ENCODE measurements around the gene ZXDC. TPM values are rescaled to one million over a fixed set of nuclear protein-coding genes. Genes with fewer than 3 reads are reported as not detected.

ZXDC gene
- total and polyA plus RNA-seq, 5 experiments from 2014 or later = 11.4 to 61.0 (median 27.0) TPM

GRCh38 chr3:126494204-126494969 is 18.7 kb upstream of the ZXDC start:
- ATAC-seq (no peak), DNase-seq (no peak)
- peak overlapping the region in 3 of 10 donors; percentile 28 to 33 (median 30) for H3K4me3 Mint-ChIP-seq
- peak overlapping the region in 6 of 10 donors; percentile 28 to 89 (median 70) for H3K27ac Mint-ChIP-seq
- no peaks in the 10 kb centered on the region for H3K36me3 Mint-ChIP-seq
- POLR2A ChIA-PET = no interaction called here
- H3K4me1 Mint-ChIP-seq = peaks cover 9 to 28% (median 13%) of the 10 kb centered on the region in 4 donors
- no peaks in the 10 kb centered on the region for H3K9me3 Mint-ChIP-seq
- no peaks in the 10 kb centered on the region for H3K27me3 Mint-ChIP-seq

GRCh38 chr3:126493739-126494138 is 18.0 kb upstream of the ZXDC start:
- Mint-ChIP-seq H3K9me3 (no peaks in the 10 kb centered on the region), H3K36me3 (no peaks in the 10 kb centered on the region), H3K4me1 (peaks cover 8 to 22% (median 10%) of the 10 kb centered on the region in 4 donors), H3K27ac (peak overlapping the region in 2 of 10 donors; percentile 66 to 77), H3K27me3 (no peaks in the 10 kb centered on the region), H3K4me3 (peak overlapping the region in 2 of 10 donors; percentile 27 to 30)
- POLR2A ChIA-PET = no interaction called here
- no peak for ATAC-seq
- DNase-seq = no peak

GRCh38 chr3:126493051-126493450 is 17.4 kb upstream of the ZXDC start:
- Mint-ChIP-seq H3K4me3 (no peak overlapping the region), H3K9me3 (no peaks in the 10 kb centered on the region), H3K27ac (peak overlapping the region in 1 of 10 donors; percentile 24), H3K27me3 (no peaks in the 10 kb centered on the region), H3K4me1 (peaks cover 6 to 19% (median 9%) of the 10 kb centered on the region in 4 donors), H3K36me3 (no peaks in the 10 kb centered on the region)
- DNase-seq (no peak), ATAC-seq (no peak)
- POLR2A ChIA-PET = no interaction called here

- Mint-ChIP-seq H3K4me1 (peaks cover 11 to 21% (median 11%) of the 10 kb centered on the region in 4 donors), H3K9me3 (no peaks in the 10 kb centered on the region), H3K27ac (no peak overlapping the region), H3K4me3 (no peak overlapping the region), H3K36me3 (no peaks in the 10 kb centered on the region), H3K27me3 (no peaks in the 10 kb centered on the region)
- POLR2A ChIA-PET = no interaction called here
- DNase-seq (no peak), ATAC-seq (no peak)
Measured at GRCh38 chr3:126491221-126492013, 15.7 kb upstream of the ZXDC start.

GRCh38 chr3:126490619-126491018 is 14.9 kb upstream of the ZXDC start:
- no peak for DNase-seq
- no peak for ATAC-seq
- POLR2A ChIA-PET = interaction anchor here (0.6 kb wide), 1 partner anchor 1518 kb away, joined by 4 read pairs; no protein-coding TSS in a partner anchor
- H3K27me3 Mint-ChIP-seq = no peaks in the 10 kb centered on the region
- peaks cover 13 to 24% (median 14%) of the 10 kb centered on the region in 4 donors for H3K4me1 Mint-ChIP-seq
- no peaks in the 10 kb centered on the region for H3K36me3 Mint-ChIP-seq
- no peak overlapping the region for H3K4me3 Mint-ChIP-seq
- H3K27ac Mint-ChIP-seq = peak overlapping the region in 1 of 10 donors; percentile 58
- H3K9me3 Mint-ChIP-seq = no peaks in the 10 kb centered on the region

GRCh38 chr3:126488886-126489569 is 13.3 kb upstream of the ZXDC start:
- POLR2A ChIA-PET = no interaction called here
- no peaks in the 10 kb centered on the region for H3K9me3 Mint-ChIP-seq
- no peaks in the 10 kb centered on the region for H3K36me3 Mint-ChIP-seq
- no peak for DNase-seq
- H3K27me3 Mint-ChIP-seq = no peaks in the 10 kb centered on the region
- H3K4me3 Mint-ChIP-seq = no peak overlapping the region
- H3K4me1 Mint-ChIP-seq = peaks cover 13 to 18% (median 14%) of the 10 kb centered on the region in 4 donors
- peak overlapping the region in 2 of 10 donors; percentile 53 to 57 for H3K27ac Mint-ChIP-seq
- ATAC-seq = no peak

- ATAC-seq (no peak), DNase-seq (no peak)
- no peaks in the 10 kb centered on the region for H3K36me3 Mint-ChIP-seq
- no peak overlapping the region for H3K4me3 Mint-ChIP-seq
- H3K9me3 Mint-ChIP-seq = no peaks in the 10 kb centered on the region
- no peaks in the 10 kb centered on the region for H3K27me3 Mint-ChIP-seq
- H3K4me1 Mint-ChIP-seq = peaks cover 10 to 14% (median 13%) of the 10 kb centered on the region in 4 donors
- peak overlapping the region in 1 of 10 donors; percentile 28 for H3K27ac Mint-ChIP-seq
- POLR2A ChIA-PET = no interaction called here
Measured at GRCh38 chr3:126488185-126488584, 12.5 kb upstream of the ZXDC start.

- Mint-ChIP-seq H3K27me3 (no peaks in the 10 kb centered on the region), H3K9me3 (no peaks in the 10 kb centered on the region), H3K36me3 (no peaks in the 10 kb centered on the region), H3K4me1 (peaks cover 11 to 14% (median 13%) of the 10 kb centered on the region in 4 donors), H3K4me3 (peak overlapping the region in 3 of 10 donors; percentile 18 to 50 (median 22)), H3K27ac (peak overlapping the region in 3 of 10 donors; percentile 31 to 47 (median 38))
- DNase-seq (no peak), ATAC-seq (no peak)
- POLR2A ChIA-PET = no interaction called here
Measured at GRCh38 chr3:126487151-126487771, 11.6 kb upstream of the ZXDC start.

GRCh38 chr3:126486360-126486847 is 10.7 kb upstream of the ZXDC start:
- no peaks in the 10 kb centered on the region for H3K36me3 Mint-ChIP-seq
- no peak for DNase-seq
- H3K27me3 Mint-ChIP-seq = no peaks in the 10 kb centered on the region
- ATAC-seq = no peak
- peaks cover 11 to 14% (median 13%) of the 10 kb centered on the region in 4 donors for H3K4me1 Mint-ChIP-seq
- no peaks in the 10 kb centered on the region for H3K9me3 Mint-ChIP-seq
- POLR2A ChIA-PET = no interaction called here
- H3K27ac Mint-ChIP-seq = peak overlapping the region in 2 of 10 donors; percentile 11 to 32
- H3K4me3 Mint-ChIP-seq = peak overlapping the region in 2 of 10 donors; percentile 5 to 40

- no peaks in the 10 kb centered on the region for H3K36me3 Mint-ChIP-seq
- no peaks in the 10 kb centered on the region for H3K9me3 Mint-ChIP-seq
- ATAC-seq (no peak), DNase-seq (peak in 1 of 10 donors; percentile 34)
- POLR2A ChIA-PET = no interaction called here
- H3K27me3 Mint-ChIP-seq = no peaks in the 10 kb centered on the region
- H3K4me3 Mint-ChIP-seq = no peak overlapping the region
- peaks cover 11 to 14% (median 13%) of the 10 kb centered on the region in 4 donors for H3K4me1 Mint-ChIP-seq
- H3K27ac Mint-ChIP-seq = peak overlapping the region in 2 of 10 donors; percentile 29 to 32
Measured at GRCh38 chr3:126485956-126486355, 10.3 kb upstream of the ZXDC start.

- POLR2A ChIA-PET = no interaction called here
- no peak for ATAC-seq
- Mint-ChIP-seq H3K4me1 (peaks cover 11 to 14% (median 13%) of the 10 kb centered on the region in 4 donors), H3K4me3 (no peak overlapping the region), H3K27ac (peak overlapping the region in 1 of 10 donors; percentile 29), H3K36me3 (no peaks in the 10 kb centered on the region), H3K27me3 (no peaks in the 10 kb centered on the region), H3K9me3 (no peaks in the 10 kb centered on the region)
- DNase-seq = peak in 1 of 10 donors; percentile 24
Measured at GRCh38 chr3:126485176-126485897, 9.6 kb upstream of the ZXDC start.

- H3K4me1 Mint-ChIP-seq = peaks cover 11 to 14% (median 13%) of the 10 kb centered on the region in 4 donors
- H3K27ac Mint-ChIP-seq = peak overlapping the region in 2 of 10 donors; percentile 5 to 63
- H3K27me3 Mint-ChIP-seq = no peaks in the 10 kb centered on the region
- DNase-seq (no peak), ATAC-seq (no peak)
- H3K36me3 Mint-ChIP-seq = no peaks in the 10 kb centered on the region
- no peaks in the 10 kb centered on the region for H3K9me3 Mint-ChIP-seq
- POLR2A ChIA-PET = no interaction called here
- H3K4me3 Mint-ChIP-seq = no peak overlapping the region
Measured at GRCh38 chr3:126484662-126485061, 9.0 kb upstream of the ZXDC start.
